Astrocyte (in vitro differentiated cells and primary cell): ENCODE results near the gene UBLCP1. TPM values are rescaled to one million over a fixed set of nuclear protein-coding genes. Genes with fewer than 3 reads are reported as not detected.

ENCODE experiments used
- total RNA-seq: library from RNA; stranded (reverse); gene quantifications from 2 replicates; pipeline ENCODE4 v1.2.1, GENCODE V29; 2021

UBLCP1 gene
- total RNA-seq, 1 donor from 2014 or later = 31.3 TPM

Other genes with a start within 250 kb of the UBLCP1 start
- 2.0 and 2.5 TPM in 2 replicates for gene EBF1, start 163.4 kb upstream of the UBLCP1 start, total RNA-seq
- gene RNF145, start 53.7 kb upstream of the UBLCP1 start, total RNA-seq = 48.0 and 54.0 TPM in 2 replicates
- not detected in 2 replicates for gene IL12B, start 67.2 kb downstream of the UBLCP1 start, total RNA-seq